GM23338 (cell line): ENCODE measurements around the gene PAK1. TPM values are rescaled to one million over a fixed set of nuclear protein-coding genes. Genes with fewer than 3 reads are reported as not detected.

Experiments
- ATAC-seq: fragments of 200-7000 bp; cut with Tn5 transposase; 3 replicates; pipeline ENCODE4 v1.9.1; 2020
- DNase-seq: peaks from one replicate; pipeline ENCODE4 v3.0.0-alpha.2; 2015; ENCODE audit warnings: low spot score
- H2AFZ ChIP-seq: fragments of 200-600 bp; sonication (generic); 2 replicates; pipeline ENCODE4 v1.8.0; 2016; ENCODE audit warnings: antibody characterized with exemption, mild to moderate bottlenecking, moderate library complexity
- H3F3A ChIP-seq: fragments of 200-600 bp; sonication (generic); replicated peaks from 2 replicates; pipeline ENCODE4 v1.8.0; 2017; ENCODE audit warnings: antibody characterized with exemption, mixed run types, low read depth
- H3K27ac ChIP-seq: fragments of 200-600 bp; sonication (generic); 2 replicates; pipeline ENCODE4 v1.6.1; 2016; ENCODE audit warnings: low read depth
- H3K27me3 ChIP-seq: fragments of 200-600 bp; sonication (generic); 2 replicates; pipeline ENCODE4 v1.8.0; 2016; ENCODE audit warnings: mild to moderate bottlenecking, mixed run types, moderate library complexity; ENCODE audit not compliant: insufficient read depth
- H3K36me3 ChIP-seq: fragments of 200-600 bp; sonication (generic); 2 replicates; pipeline ENCODE4 v1.8.0; 2016; ENCODE audit warnings: mild to moderate bottlenecking; ENCODE audit not compliant: insufficient read depth
- H3K4me1 ChIP-seq: fragments of 200-600 bp; sonication (generic); 2 replicates; pipeline ENCODE4 v1.8.0; 2016; ENCODE audit warnings: mild to moderate bottlenecking, moderate library complexity; ENCODE audit not compliant: insufficient read depth
- H3K4me2 ChIP-seq: fragments of 200-600 bp; sonication (generic); 2 replicates; pipeline ENCODE4 v1.7.1; 2017; ENCODE audit warnings: mixed run types
- H3K4me3 ChIP-seq: fragments of 200-600 bp; sonication (generic); 2 replicates; pipeline ENCODE4 v1.6.1; 2016; ENCODE audit warnings: mixed run types
- H3K79me2 ChIP-seq: fragments of 200-600 bp; sonication (generic); replicated peaks from 2 replicates; pipeline ENCODE4 v1.8.0; 2017; ENCODE audit warnings: mild to moderate bottlenecking; ENCODE audit not compliant: insufficient read depth
- H3K9me2 ChIP-seq: fragments of 200-600 bp; sonication (generic); 2 replicates; pipeline ENCODE4 v1.8.0; 2017; ENCODE audit not compliant: insufficient read depth
- H4K20me1 ChIP-seq: fragments of 200-600 bp; sonication (generic); replicated peaks from 2 replicates; pipeline ENCODE4 v1.8.0; 2017; ENCODE audit warnings: mild to moderate bottlenecking; ENCODE audit not compliant: insufficient read depth
- H3K27ac Mint-ChIP-seq: 2 replicates; pipeline ENCODE4 v1.8.0; 2020; ENCODE audit warnings: inconsistent platforms, mild to moderate bottlenecking, moderate library complexity, mixed read lengths
- H3K27me3 Mint-ChIP-seq: 3 replicates; pipeline ENCODE4 v1.8.0; 2022; ENCODE audit warnings: low read depth, mild to moderate bottlenecking, moderate library complexity, mixed read lengths, inconsistent platforms; ENCODE audit not compliant: insufficient read depth, poor library complexity
- H3K36me3 Mint-ChIP-seq: 3 replicates; pipeline ENCODE4 v1.8.0; 2021; ENCODE audit warnings: low read depth, mild to moderate bottlenecking, inconsistent platforms, moderate library complexity, mixed read lengths
- H3K4me1 Mint-ChIP-seq: 3 replicates; pipeline ENCODE4 v1.8.0; 2020; ENCODE audit warnings: mild to moderate bottlenecking, inconsistent platforms, mixed read lengths
- H3K4me3 Mint-ChIP-seq: 3 replicates; pipeline ENCODE4 v1.8.0; 2021; ENCODE audit warnings: moderate library complexity, mild to moderate bottlenecking, inconsistent platforms, mixed read lengths
- H3K9me3 Mint-ChIP-seq: 3 replicates; pipeline ENCODE4 v1.8.0; 2020; ENCODE audit warnings: moderate library complexity, mild to moderate bottlenecking, inconsistent platforms, mixed read lengths
- CREB1 ChIP-seq: fragments of 250-450 bp; sonication (Bioruptor Pico); IDR thresholded peaks from 2 replicates; pipeline ENCODE4 v1.5.0; 2020; ENCODE audit warnings: low read depth, mild to moderate bottlenecking, moderate library complexity
- ETS1 ChIP-seq: IDR thresholded peaks from 2 replicates; pipeline ENCODE4 v1.6.1; 2016; ENCODE audit warnings: antibody characterized with exemption
- EZH2 ChIP-seq: fragments of 200-600 bp; sonication (generic); IDR thresholded peaks from one replicate; pipeline ENCODE4 v1.8.0; 2017; ENCODE audit warnings: antibody characterized with exemption, mild to moderate bottlenecking, low read depth; ENCODE audit not compliant: unreplicated experiment
- EZH2phosphoT487 ChIP-seq: fragments of 200-600 bp; sonication (generic); IDR thresholded peaks from one replicate; pipeline ENCODE4 v1.8.1; 2018; ENCODE audit warnings: antibody characterized with exemption; ENCODE audit not compliant: unreplicated experiment
- JUNB ChIP-seq: IDR thresholded peaks from one replicate; pipeline ENCODE4 v1.6.1; 2016; ENCODE audit warnings: antibody characterized with exemption; ENCODE audit not compliant: unreplicated experiment
- NANOG ChIP-seq: IDR thresholded peaks from 2 replicates; pipeline ENCODE4 v1.6.1; 2016; ENCODE audit warnings: antibody characterized with exemption, borderline replicate concordance
- POLR2AphosphoS5 ChIP-seq: IDR thresholded peaks from 2 replicates; pipeline ENCODE4 v1.6.1; 2016; ENCODE audit warnings: antibody characterized with exemption, low read depth
- REST ChIP-seq: IDR thresholded peaks from one replicate; pipeline ENCODE4 v1.6.1; 2018; ENCODE audit warnings: antibody characterized with exemption; ENCODE audit not compliant: unreplicated experiment
- STAT1 ChIP-seq: IDR thresholded peaks from one replicate; pipeline ENCODE4 v1.6.1; 2016; ENCODE audit warnings: antibody characterized with exemption; ENCODE audit not compliant: unreplicated experiment
- ZNF114 ChIP-seq: fragments of 250-450 bp; sonication (Bioruptor Pico); IDR thresholded peaks from 2 replicates; pipeline ENCODE4 v1.5.0; 2020; ENCODE audit warnings: mild to moderate bottlenecking, moderate library complexity
- ZNF331 ChIP-seq: fragments of 250-450 bp; sonication (Bioruptor Pico); IDR thresholded peaks from 2 replicates; pipeline ENCODE4 v1.5.0; 2020; ENCODE audit warnings: low read depth, mild to moderate bottlenecking, moderate library complexity
- polyA plus RNA-seq: library from polyadenylated mRNA; unstranded; fragments of >200 nt; fragmentation: Nextera tagmentation; extraction: Ambion mirVana; gene quantifications from 2 replicates; pipeline ENCODE4 v1.2.1, GENCODE V29; 2016
- total RNA-seq: library from RNA; depleted of rRNA; stranded (reverse); fragments of >200 nt; shearing (Covaris generic); gene quantifications from 2 replicates; pipeline ENCODE4 v1.2.3, GENCODE V29; 2014
- TF ChIP-seq, protein P1 (sequence below), 2 experiments: fragments of 200-600 bp in 1 of 2; sonication (generic) in 1 of 2; conservative IDR thresholded peaks; 2 replicates each; pipeline versions ENCODE4 v1.5.1 to v1.6.1; 2016 to 2017; ENCODE audit warnings: antibody characterized with exemption in 2 of 2, low read depth in 2 of 2, mild to moderate bottlenecking in 2 of 2, moderate library complexity in 1 of 2

The PAK1 gene
- total and polyA plus RNA-seq, 2 experiments from 2014 or later, result 102 to 175 TPM

- Histone ChIP-seq H2AFZ (no peak overlapping the region), H3K27me3 (no peaks in the 10 kb centered on the region), H3K9me2 (no peaks in the 10 kb centered on the region), H3K4me1 (no peaks in the 10 kb centered on the region), H3K79me2 (no peaks in the 10 kb centered on the region; the same call in 1 of the 2 replicates), H3K4me3 (no peak overlapping the region), H3K27ac (no peak overlapping the region), H4K20me1 (peaks cover 12% of the 10 kb centered on the region), H3K4me2 (no peak overlapping the region), H3F3A (no peaks in the 10 kb centered on the region), H3K36me3 (peaks cover 35% of the 10 kb centered on the region)
- H3K4me3 Mint-ChIP-seq, result no peak overlapping the region
- no peaks in the 10 kb centered on the region for H3K27me3 Mint-ChIP-seq
- DNase-seq (peak; percentile 17), ATAC-seq (no peak)
- H3K27ac Mint-ChIP-seq, result no peak overlapping the region
- H3K4me1 Mint-ChIP-seq, result no peaks in the 10 kb centered on the region
- peaks cover 54% of the 10 kb centered on the region for H3K36me3 Mint-ChIP-seq
- no peaks in the 10 kb centered on the region; the same call in 2 of the 3 replicates for H3K9me3 Mint-ChIP-seq
- TF ChIP-seq, protein P1, sequence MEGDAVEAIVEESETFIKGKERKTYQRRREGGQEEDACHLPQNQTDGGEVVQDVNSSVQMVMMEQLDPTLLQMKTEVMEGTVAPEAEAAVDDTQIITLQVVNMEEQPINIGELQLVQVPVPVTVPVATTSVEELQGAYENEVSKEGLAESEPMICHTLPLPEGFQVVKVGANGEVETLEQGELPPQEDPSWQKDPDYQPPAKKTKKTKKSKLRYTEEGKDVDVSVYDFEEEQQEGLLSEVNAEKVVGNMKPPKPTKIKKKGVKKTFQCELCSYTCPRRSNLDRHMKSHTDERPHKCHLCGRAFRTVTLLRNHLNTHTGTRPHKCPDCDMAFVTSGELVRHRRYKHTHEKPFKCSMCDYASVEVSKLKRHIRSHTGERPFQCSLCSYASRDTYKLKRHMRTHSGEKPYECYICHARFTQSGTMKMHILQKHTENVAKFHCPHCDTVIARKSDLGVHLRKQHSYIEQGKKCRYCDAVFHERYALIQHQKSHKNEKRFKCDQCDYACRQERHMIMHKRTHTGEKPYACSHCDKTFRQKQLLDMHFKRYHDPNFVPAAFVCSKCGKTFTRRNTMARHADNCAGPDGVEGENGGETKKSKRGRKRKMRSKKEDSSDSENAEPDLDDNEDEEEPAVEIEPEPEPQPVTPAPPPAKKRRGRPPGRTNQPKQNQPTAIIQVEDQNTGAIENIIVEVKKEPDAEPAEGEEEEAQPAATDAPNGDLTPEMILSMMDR (conservative IDR thresholded peaks at IDR 0.05; ENCODE audit: low read depth in 2 of 2), result peak in 1 of 2 experiments; percentile 31; a peak in 2 of 4 replicates
- no peak for TF ChIP-seq ETS1
These were observed 103.7 kb downstream of the PAK1 start for GRCh38 chr11:77370217-77370616.

GRCh38 chr11:77361184-77361583 is 112.7 kb downstream of the PAK1 start:
- Histone ChIP-seq H3K9me2 (peaks cover 3% of the 10 kb centered on the region; the same call in 1 of the 2 replicates), H3K27ac (no peak overlapping the region), H3K4me2 (no peak overlapping the region), H3K79me2 (no peaks in the 10 kb centered on the region; the same call in 1 of the 2 replicates), H3K27me3 (no peaks in the 10 kb centered on the region), H4K20me1 (no peaks in the 10 kb centered on the region), H2AFZ (no peak overlapping the region), H3F3A (no peaks in the 10 kb centered on the region), H3K4me1 (no peaks in the 10 kb centered on the region), H3K36me3 (peaks cover 26% of the 10 kb centered on the region), H3K4me3 (no peak overlapping the region)
- no peak overlapping the region for H3K27ac Mint-ChIP-seq
- H3K9me3 Mint-ChIP-seq, result peaks cover 14% of the 10 kb centered on the region; the same call in 2 of the 3 replicates
- DNase-seq (peak; percentile 79), ATAC-seq (peak; percentile 84)
- no peaks in the 10 kb centered on the region for H3K27me3 Mint-ChIP-seq
- no peak overlapping the region for H3K4me3 Mint-ChIP-seq
- H3K4me1 Mint-ChIP-seq, result peaks cover 4% of the 10 kb centered on the region; the same call in 2 of the 3 replicates
- peaks cover 70% of the 10 kb centered on the region for H3K36me3 Mint-ChIP-seq
- TF ChIP-seq EZH2, result no peak
- TF ChIP-seq JUNB, result no peak
- TF ChIP-seq, protein P1 (conservative IDR thresholded peaks at IDR 0.05; ENCODE audit: low read depth in 2 of 2), result no peak
- no peak for TF ChIP-seq ZNF331 (CRISPR knock-in tag)
- no peak for TF ChIP-seq STAT1
- TF ChIP-seq NANOG, result no peak
- TF ChIP-seq CREB1 (CRISPR knock-in tag), result no peak
- no peak for TF ChIP-seq ETS1
- no peak for TF ChIP-seq EZH2phosphoT487
- no peak for TF ChIP-seq POLR2AphosphoS5
- TF ChIP-seq REST, result no peak
- TF ChIP-seq ZNF114, result no peak
